D721Med (cell line): Measurements from ENCODE around the gene KATNBL1.
A peak's percentile ranks its signal among the peaks of the same experiment; 100 is the strongest.

Experiments
- DNase-seq: peaks from one replicate; pipeline ENCODE4 v3.0.0; 2011; ENCODE audit warnings: low spot score; ENCODE audit not compliant: insufficient read length
- FAIRE-seq: peaks from 2 replicates; lab custom pipeline; 2011; peaks lifted over from hg19 to GRCh38; lab: Jason Lieb, UNC
- CTCF ChIP-seq: IDR thresholded peaks from 2 replicates; pipeline ENCODE4 v1.5.1; 2012; ENCODE audit warnings: mild to moderate bottlenecking, control low read depth; ENCODE audit not compliant: insufficient read depth; ENCODE audit errors: missing control alignments

KATNBL1 gene

GRCh38 chr15:34243226-34243625, 33.3 kb upstream of the KATNBL1 start:
- TF ChIP-seq CTCF, result no peak
- FAIRE-seq (no peak), DNase-seq (no peak)

- no peak for TF ChIP-seq CTCF
- FAIRE-seq, result no peak
- DNase-seq, result no peak
These were observed 32.4 kb upstream of the KATNBL1 start for GRCh38 chr15:34242331-34242710.

- FAIRE-seq, result no peak
- TF ChIP-seq CTCF, result peak; percentile 60
- peak; percentile 27 for DNase-seq
These were observed 31.8 kb upstream of the KATNBL1 start for GRCh38 chr15:34241376-34242330.

GRCh38 chr15:34240537-34240936, 30.6 kb upstream of the KATNBL1 start:
- no peak for FAIRE-seq
- no peak for TF ChIP-seq CTCF
- no peak for DNase-seq

- no peak for DNase-seq
- no peak for FAIRE-seq
- no peak for TF ChIP-seq CTCF
These were observed 29.4 kb upstream of the KATNBL1 start for GRCh38 chr15:34239151-34239808.

GRCh38 chr15:34233614-34234013, 23.7 kb upstream of the KATNBL1 start:
- no peak for DNase-seq
- TF ChIP-seq CTCF, result no peak
- no peak for FAIRE-seq
